ENCODE data around the gene C14orf180. TPM values are rescaled to one million over a fixed set of nuclear protein-coding genes. Genes with fewer than 3 reads are reported as not detected.

C14orf180 gene
- total and polyA plus RNA-seq, 2 of the 8 experiments (the other 6 are each of a cell fraction or from before 2014, with no cell fraction given) = not detected

GRCh38 chr14:104534036-104534435 is 45.5 kb upstream of the C14orf180 start:
- Histone ChIP-seq H3K14ac (ENCODE audit: insufficient read length) (no peak overlapping the region), H2BK15ac (ENCODE audit: low read length) (no peak overlapping the region), H3K4me3 (ENCODE audit: extremely low read depth in 1 of 4, insufficient read depth in 2 of 4, low read depth in 3 of 4, low read length in 4 of 4) (no peak overlapping the region), H2AK5ac (ENCODE audit: low read depth, low read length) (no peak overlapping the region), H3K23ac (ENCODE audit: insufficient read length) (no peak overlapping the region), H3K79me1 (ENCODE audit: low read depth, low read length) (no peaks in the 10 kb centered on the region), H3K79me2 (ENCODE audit: control insufficient read depth in 1 of 2, insufficient read depth in 2 of 2, low read length in 2 of 2) (no peaks in the 10 kb centered on the region), H2BK120ac (replicated peaks; ENCODE audit: low read depth, low read length) (no peak overlapping the region), H2BK5ac (ENCODE audit: low read depth, low read length) (no peak overlapping the region), H3K4me2 (ENCODE audit: insufficient read depth in 1 of 2, low read depth in 2 of 2, low read length in 2 of 2) (no peak overlapping the region), H3K9me3 (ENCODE audit: insufficient read depth in 2 of 2, low read depth in 1 of 2, low read length in 1 of 2) (0 out of 4 replicates have a peak, but pooled peaks cover 0 to 6% of the 10 kb centered on the region in 2 experiments), H4K8ac (ENCODE audit: extremely low read depth, insufficient read depth, low read length) (no peak overlapping the region), H3K4ac (replicated peaks; ENCODE audit: insufficient read length, low read depth, low read length) (no peak overlapping the region), H3K27me3 (replicated peaks in 1 of 4; ENCODE audit: control insufficient read depth in 3 of 4, extremely low read depth in 1 of 4, insufficient read depth in 3 of 4, low read length in 3 of 4) (no peaks in the 10 kb centered on the region), H4K5ac (ENCODE audit: insufficient read length, low read depth, low read length) (no peak overlapping the region), H2BK20ac (ENCODE audit: low read length) (no peak overlapping the region), H3K23me2 (ENCODE audit: low read depth, low read length) (no peaks in the 10 kb centered on the region), H3K9ac (replicated peaks in 1 of 4; ENCODE audit: extremely low read depth in 1 of 4, low read depth in 3 of 4, low read length in 3 of 4) (no peak overlapping the region), H3K56ac (replicated peaks; ENCODE audit: insufficient read length, low read depth, low read length) (no peak overlapping the region), H2BK12ac (ENCODE audit: low read depth, low read length) (no peak overlapping the region), H4K20me1 (replicated peaks in 1 of 2; ENCODE audit: control insufficient read depth in 1 of 2, insufficient read depth in 2 of 2, low read length in 2 of 2) (no peaks in the 10 kb centered on the region), H3K4me1 (replicated peaks in 1 of 4; ENCODE audit: control insufficient read depth in 3 of 4, insufficient read depth in 4 of 4, low read length in 3 of 4) (no peaks in the 10 kb centered on the region), H3K18ac (ENCODE audit: extremely low read depth, low read length) (no peak overlapping the region), H3K27ac (ENCODE audit: low read depth, low read length) (no peak overlapping the region), H4K91ac (replicated peaks; ENCODE audit: insufficient read length, low read length) (no peak overlapping the region), H2AFZ (ENCODE audit: low read length) (no peak overlapping the region), H3K36me3 (ENCODE audit: control insufficient read depth in 2 of 4, insufficient read depth in 4 of 4, low read length in 3 of 4) (no peaks in the 10 kb centered on the region)
- FAIRE-seq = no peak
- ChIA-PET POLR2A (ENCODE audit: partially characterized antibody) (no interaction called here), CTCF (ENCODE audit: partially characterized antibody) (interaction anchor here (2.1 kb wide), 1 partner anchor 30 kb away, joined by 9 read pairs; no protein-coding TSS in a partner anchor)
- 90% methylated on average over 3 of the region's 3 CpGs; no CpG with 5 or more reads in 1 of the 2 experiments for WGBS, 2 experiments (ENCODE audit: extremely low coverage in 1 of 2, insufficient coverage in 1 of 2, insufficient read length in 1 of 2, insufficient replicate concordance in 2 of 2, low coverage in 1 of 2, low lambda C conversion rate in 2 of 2, missing lambda C conversion rate in 1 of 2)
- no peak for DNase-seq (ENCODE audit: low read depth in 1 of 2, low spot score in 2 of 2)
- TF ChIP-seq KDM1A (IDR thresholded peaks at IDR 0.05; ENCODE audit: borderline replicate concordance, low read length) (no peak), RBBP5 (IDR thresholded peaks at IDR 0.05; ENCODE audit: borderline replicate concordance, low read depth, low read length) (no peak), BCL11A (IDR thresholded peaks at IDR 0.05; ENCODE audit: low read depth in 2 of 2, low read length in 2 of 2) (no peak), CREB1 (IDR thresholded peaks at IDR 0.05) (no peak), GABPA (IDR thresholded peaks at IDR 0.05; ENCODE audit: borderline replicate concordance, insufficient read depth, low read length) (no peak), CBX8 (IDR thresholded peaks at IDR 0.05; ENCODE audit: borderline replicate concordance, low read depth, low read length) (no peak), EZH2 (IDR thresholded peaks at IDR 0.05; ENCODE audit: low read depth, low read length, severe bottlenecking) (no peak), CHD2 (IDR thresholded peaks at IDR 0.05; ENCODE audit: low read length) (no peak), PHF8 (conservative IDR thresholded peaks at IDR 0.05; ENCODE audit: low read depth, low read length) (no peak), HDAC2 (IDR thresholded peaks at IDR 0.05; ENCODE audit: borderline replicate concordance in 1 of 2, low read depth in 2 of 2, low read length in 2 of 2) (no peak), SRF (IDR thresholded peaks at IDR 0.05; ENCODE audit: low read depth, low read length) (no peak), CBX5 (IDR thresholded peaks at IDR 0.05; ENCODE audit: low read depth, low read length) (no peak), SIRT6 (IDR thresholded peaks at IDR 0.05; ENCODE audit: low read length) (no peak), ASH2L (IDR thresholded peaks at IDR 0.05; ENCODE audit: low read length) (no peak), SIX5 (IDR thresholded peaks at IDR 0.05; ENCODE audit: low read depth, low read length) (no peak)
